Globus pallidus (tissue), 1 donor: ENCODE data around the gene SBSN.

Experiments
- DNase-seq: peaks from one replicate; pipeline ENCODE4 v3.0.0-alpha.2; 2015; ENCODE audit warnings: low spot score

The SBSN gene

GRCh38 chr19:35555301-35556005, 27.3 kb upstream of the SBSN start:
- DNase-seq, result no peak

DNA sequence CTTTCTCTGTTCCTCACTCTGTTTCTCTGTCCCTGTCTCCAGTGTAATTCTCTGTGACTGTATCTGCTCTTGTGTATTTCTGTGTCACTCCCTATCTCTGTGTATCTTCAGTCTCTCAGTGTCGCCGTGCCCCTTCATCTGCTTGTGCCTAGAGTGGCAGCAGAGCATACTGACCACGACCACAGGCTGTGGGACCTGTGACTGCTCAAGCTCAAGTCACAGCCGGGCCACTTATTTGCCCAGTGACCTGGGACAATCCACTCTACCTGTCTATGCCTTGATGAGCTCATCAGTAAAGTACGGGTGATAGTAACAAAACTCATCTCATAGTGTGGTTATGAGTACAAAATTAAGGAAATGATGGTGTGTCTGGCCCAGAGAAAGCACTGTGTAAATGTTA, 26.0 kb upstream of the SBSN start:
- no peak for DNase-seq

- no peak for DNase-seq
These were observed 25.4 kb upstream of the SBSN start for GRCh38 chr19:35553385-35554000.

GRCh38 chr19:35552534-35553384, 24.6 kb upstream of the SBSN start:
- DNase-seq, result no peak

DNA sequence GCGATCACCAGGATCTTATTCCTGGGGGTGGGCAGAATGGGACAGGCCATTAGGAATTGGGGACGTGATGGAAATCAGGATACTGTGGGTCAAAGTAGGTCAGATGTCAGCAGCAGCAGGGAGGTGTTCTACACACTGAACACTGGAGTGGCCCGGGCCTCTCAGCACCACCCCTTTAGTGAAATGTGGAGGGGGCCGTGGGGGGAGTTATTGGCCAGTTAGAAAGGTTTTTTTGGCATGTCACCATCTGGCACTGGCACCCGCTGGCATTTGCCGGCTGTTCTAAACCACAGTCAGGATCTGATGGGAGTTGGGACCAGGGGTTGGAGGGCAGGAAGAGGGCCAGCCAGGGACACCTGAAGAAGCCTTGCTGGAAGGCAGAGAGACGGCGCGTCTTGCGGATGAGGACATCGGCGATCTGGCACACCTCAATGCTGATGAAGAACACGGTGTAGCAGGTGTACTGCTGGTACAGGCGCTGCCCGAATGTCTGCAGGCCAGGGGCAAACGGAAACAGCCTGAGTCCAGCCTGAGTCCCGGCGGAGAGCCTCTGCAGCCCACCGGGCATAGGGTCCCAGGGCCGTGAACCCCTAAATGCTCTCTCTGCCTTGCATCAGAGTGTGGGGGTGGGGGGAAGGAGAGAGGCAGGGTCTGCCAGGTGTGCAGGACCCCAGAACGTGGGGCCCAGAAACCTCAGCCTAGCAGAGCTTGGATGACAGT, 23.1 kb upstream of the SBSN start:
- DNase-seq, result no peak

GRCh38 chr19:35549879-35550523, 21.9 kb upstream of the SBSN start:
- DNase-seq, result no peak

GRCh38 chr19:35549174-35549788, 21.2 kb upstream of the SBSN start:
- peak; percentile 42 for DNase-seq

DNA sequence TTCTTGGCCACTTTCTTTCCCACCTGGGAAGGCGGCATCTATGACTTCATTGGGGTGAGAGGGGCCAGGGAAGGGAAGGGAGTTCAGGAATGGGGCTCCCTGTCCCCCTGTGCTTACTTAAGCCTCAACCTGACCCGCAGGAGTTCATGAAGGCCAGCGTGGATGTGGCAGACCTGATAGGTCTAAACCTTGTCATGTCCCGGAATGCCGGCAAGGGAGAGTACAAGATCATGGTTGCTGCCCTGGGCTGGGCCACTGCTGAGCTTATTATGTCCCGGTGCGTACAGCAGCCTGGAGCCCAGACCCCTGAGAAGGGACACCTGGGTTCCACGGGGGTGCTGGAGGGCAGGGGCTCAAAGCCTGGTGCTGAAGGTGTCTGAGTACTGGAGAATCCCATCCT, 18.4 kb upstream of the SBSN start:
- no peak for DNase-seq

GRCh38 chr19:35545855-35546381, 17.8 kb upstream of the SBSN start:
- no peak for DNase-seq

GRCh38 chr19:35545001-35545854, 17.1 kb upstream of the SBSN start, which contains the start of gene TMEM147:
TMEM147 (plus strand) TSS chr19:35545626; CDS start chr19:35545740, 114 bp downstream.
- peak; percentile 86 for DNase-seq

- DNase-seq, result no peak
These were observed 16.1 kb upstream of the SBSN start for GRCh38 chr19:35544110-35544802.

- DNase-seq, result no peak
These were observed 15.4 kb upstream of the SBSN start for GRCh38 chr19:35543280-35544109.

DNA sequence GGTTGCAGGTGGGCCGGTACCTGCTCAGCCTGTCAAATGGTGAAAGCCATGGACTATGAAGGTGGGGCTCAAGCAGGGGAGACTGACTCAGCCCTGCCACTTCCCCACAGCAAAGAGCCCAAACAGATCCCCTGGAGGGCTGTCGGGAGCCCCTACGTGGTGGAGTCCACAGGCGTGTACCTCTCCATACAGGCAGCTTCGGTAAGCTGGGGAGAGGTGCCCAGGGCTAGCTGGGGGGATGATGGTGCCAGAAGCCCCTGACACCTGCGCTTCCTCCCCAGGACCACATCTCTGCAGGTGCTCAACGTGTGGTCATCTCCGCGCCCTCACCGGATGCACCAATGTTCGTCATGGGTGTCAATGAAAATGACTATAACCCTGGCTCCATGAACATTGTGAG, 14.1 kb upstream of the SBSN start:
- DNase-seq, result no peak

GRCh38 chr19:35540356-35540927, 12.3 kb upstream of the SBSN start:
- no peak for DNase-seq

DNA sequence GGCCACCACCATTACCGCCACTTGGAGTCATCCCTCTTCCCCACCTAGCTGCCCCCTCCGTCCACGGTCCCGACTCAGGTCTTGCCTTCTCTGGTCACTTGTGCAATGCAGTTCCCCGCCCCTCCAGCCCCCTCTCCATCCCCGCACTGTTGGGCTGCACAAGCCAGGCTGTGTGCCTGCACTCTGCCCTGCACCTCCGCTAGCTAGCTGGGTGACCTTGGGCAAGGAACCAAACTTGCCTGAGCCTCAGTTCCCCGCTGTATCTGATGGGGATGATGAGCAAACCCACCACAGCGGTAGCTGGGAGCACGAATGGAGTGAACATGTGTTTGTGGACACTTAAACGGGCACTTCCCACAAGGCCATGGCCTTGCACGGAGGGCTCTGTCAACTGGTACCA, 11.7 kb upstream of the SBSN start:
- DNase-seq, result no peak

DNA sequence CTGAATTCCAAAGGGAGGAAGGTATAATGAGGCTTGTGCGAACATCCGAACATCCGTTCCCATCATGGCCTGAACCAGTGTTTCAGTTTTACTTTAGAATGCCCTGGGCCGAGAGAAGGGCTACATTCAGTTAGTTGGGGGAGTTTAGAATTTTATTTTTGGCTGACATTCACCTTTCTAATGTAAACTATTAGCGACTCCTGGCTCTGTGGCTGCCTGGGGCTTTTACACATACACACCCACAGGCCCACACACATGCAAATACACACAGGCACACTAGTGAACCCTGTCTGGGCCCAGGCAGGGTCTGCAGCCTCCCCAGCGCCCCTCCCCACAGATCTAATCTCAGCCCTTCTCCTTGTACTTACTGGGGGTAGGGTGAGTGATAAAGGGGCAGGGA, 11.2 kb upstream of the SBSN start:
- no peak for DNase-seq

DNA sequence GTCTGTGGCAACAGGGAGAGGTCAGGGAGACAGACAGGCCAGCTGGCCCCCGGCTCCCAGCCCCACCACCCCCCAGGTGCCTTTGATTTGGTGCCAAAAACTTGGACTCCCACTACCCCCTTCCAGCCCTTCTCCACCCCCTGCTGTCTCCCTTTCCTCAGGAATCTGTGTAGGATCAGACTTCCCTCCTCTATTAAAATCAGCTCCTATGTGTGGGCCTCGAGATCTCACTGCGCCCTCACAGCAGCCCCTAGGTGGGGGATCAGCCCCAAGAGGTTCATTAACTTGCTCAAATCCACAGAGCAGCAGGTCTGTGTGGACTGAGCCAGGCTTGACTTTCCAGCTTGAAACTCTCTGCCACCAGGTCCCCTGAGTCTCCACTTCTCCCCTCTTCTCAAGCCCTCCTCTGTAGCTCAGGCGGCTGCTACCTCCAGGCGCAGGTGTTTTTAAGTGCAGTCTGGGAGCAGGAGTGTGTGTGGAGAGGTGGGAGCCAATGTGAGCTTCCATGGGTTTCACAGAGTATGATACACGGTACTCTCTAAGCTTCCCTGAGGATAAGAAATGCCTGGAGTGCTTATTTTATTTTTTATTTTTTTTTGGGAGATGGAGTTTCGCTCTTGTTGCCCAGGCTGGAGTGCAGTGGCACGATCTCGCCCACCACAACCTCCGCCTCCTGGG, 6.8 kb upstream of the SBSN start:
- no peak for DNase-seq
